GM21360 (cell line): Measurements from ENCODE around the gene GALNT18.

ENCODE experiments used
- ATAC-seq: cut with Tn5 transposase; IDR thresholded peaks from one replicate; pipeline ENCODE4 v1.9.1; 2021; ENCODE audit warnings: mild to moderate bottlenecking, moderate library complexity; ENCODE audit not compliant: unreplicated experiment

Gene GALNT18

GRCh38 chr11:11621573-11622339, at the start of gene GALNT18:
GALNT18 (minus strand) TSS chr11:11622005.
- ATAC-seq: peak; percentile 96

DNA sequence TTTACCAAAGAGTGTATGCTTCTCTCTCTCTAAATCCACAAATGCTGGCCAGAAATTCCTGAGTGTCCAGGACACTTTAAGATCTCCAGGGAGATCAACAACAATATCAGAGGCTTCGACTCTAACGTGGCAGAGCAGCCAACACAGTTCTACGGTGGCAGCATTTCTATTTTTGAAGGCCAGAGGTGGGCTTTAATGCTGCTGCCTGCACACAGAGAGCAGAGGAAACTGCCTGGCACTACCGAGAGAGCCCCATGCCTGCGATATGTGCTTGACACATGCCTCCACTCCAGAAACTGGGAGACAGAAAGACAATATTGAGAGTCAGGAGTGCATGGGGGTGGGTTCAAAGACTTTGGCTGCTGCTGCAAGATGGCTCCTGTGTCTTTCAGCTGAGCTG, 48.8 kb upstream of the GALNT18 start:
- no peak for ATAC-seq

DNA sequence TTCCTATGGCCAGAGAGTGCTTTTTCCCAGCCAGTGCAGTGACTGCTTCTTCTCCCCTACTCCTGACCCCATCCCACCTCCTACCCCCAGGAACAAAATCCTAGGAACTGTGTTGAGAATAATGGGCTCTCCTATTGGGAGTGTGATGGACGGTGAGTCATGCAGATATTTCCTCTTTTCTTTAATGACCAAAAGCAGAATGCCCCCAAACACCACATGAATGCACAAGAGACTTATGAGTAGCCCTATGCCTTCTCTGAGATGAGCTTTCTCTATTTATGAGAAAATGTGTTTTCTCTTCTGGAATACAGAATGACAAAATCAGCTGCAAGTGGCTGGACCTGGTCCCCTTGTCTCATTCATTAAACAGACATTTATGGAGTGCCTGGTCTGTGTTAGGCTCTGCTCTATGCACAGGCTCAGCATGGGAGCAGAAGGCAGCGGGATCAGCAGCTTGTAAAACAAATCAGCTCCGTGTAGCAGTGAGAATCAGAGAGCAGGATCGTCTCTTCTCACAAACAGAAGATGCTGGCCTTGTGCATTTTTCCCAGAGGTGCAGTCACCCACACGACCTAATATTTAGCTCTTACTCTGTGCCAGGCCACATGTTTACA, 47.5 kb upstream of the GALNT18 start:
- no peak for ATAC-seq

DNA sequence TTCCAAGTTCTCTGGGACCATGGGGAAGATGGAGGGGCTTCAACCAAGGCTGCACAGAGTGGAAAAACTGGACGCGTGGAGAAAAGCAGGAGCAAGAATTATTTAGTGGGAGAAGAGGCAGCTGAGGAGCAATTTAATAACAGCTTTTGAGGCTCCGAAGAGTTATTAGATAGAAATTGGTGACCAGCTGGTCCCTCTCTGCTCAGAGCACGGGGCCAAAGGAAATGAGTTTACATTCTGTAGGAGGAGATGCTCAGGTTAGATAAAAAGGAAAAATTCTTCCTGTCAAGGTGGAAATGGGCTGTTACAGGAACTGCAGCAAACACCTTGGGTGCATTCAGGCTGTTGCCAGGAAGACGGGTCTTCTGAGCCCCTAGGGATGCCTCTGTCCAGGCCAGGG, 47.0 kb upstream of the GALNT18 start:
- no peak for ATAC-seq

- ATAC-seq: no peak
These were observed 46.5 kb upstream of the GALNT18 start for GRCh38 chr11:11668274-11668673.

DNA sequence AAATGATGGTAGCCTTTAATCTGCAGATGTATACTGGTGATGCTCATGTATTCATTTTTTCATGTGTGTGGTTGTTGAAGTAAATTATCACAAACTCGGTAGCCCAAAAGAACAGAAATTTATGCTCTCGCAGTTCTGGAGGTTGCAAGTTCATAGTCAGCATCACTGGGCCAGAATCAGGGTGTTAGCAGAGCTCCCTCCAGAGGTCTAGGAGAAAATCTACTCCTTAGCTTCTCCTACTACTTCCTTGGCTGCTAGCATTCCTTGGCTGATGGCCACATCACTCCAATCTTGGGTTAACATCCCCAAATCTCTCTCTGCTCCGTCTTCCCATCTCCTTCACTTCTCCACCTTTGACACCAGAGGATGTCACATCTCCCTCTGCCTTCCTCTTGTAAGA, 45.3 kb upstream of the GALNT18 start:
- no peak for ATAC-seq

DNA sequence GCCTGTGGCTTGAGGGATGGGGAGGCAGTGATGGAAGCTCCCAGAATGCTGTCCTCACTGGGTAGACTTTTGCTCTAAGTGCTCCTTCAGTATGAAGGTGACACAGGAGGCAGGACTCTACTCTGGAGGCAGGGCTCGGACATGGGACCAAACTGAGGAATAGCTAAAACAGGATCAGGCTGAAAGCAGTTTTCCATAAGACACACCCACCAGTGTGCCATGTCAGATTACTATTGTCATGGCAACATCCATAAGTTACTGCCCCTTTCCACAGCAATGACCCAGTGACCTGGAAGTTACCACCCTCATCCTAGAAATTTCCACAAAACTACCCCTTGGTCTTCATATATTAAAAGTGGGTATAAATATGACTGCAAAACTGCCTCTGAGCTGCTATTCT, 43.6 kb upstream of the GALNT18 start:
- no peak for ATAC-seq

DNA sequence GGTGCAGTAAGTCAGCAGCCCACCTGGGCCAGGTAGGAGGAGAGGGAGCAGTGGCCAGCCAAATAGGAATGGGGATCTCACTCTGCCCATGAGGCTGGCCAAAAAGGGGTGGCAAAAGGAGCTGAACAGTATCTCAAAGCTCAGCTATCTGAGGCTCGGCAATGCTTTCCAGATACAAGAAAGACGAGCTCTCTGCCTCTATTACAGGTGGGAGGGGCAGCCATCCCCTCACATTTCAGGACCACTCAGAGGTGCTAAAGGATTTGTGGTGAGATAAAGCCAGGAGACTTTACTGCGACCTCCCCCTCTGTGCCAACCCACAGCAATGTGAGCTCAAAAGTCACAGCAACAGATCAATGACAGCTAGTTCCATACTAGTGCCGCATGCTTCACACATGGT, 42.1 kb upstream of the GALNT18 start:
- no peak for ATAC-seq

- ATAC-seq: no peak
These were observed 40.8 kb upstream of the GALNT18 start for GRCh38 chr11:11662578-11662977.

GRCh38 chr11:11661326-11662040, 39.7 kb upstream of the GALNT18 start:
- ATAC-seq: no peak

DNA sequence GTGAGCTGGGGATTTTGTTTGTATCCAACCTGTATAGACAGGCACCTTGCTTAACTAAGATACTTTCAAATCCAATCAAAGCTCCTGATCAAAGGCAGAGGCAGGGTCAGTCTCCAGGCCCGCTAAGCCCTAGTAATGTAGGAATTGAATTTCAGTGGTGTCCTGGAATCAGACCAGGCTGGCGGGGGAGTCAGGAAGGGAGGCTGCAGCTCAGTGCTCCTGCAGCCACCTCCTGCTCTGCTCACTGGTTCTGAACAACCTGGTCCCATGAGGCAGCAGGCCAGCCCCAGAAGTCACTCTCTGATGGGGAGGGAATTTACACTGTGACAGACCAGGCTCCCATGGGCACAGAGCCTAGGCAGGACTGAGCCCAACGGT, 38.5 kb upstream of the GALNT18 start:
- no peak for ATAC-seq

DNA sequence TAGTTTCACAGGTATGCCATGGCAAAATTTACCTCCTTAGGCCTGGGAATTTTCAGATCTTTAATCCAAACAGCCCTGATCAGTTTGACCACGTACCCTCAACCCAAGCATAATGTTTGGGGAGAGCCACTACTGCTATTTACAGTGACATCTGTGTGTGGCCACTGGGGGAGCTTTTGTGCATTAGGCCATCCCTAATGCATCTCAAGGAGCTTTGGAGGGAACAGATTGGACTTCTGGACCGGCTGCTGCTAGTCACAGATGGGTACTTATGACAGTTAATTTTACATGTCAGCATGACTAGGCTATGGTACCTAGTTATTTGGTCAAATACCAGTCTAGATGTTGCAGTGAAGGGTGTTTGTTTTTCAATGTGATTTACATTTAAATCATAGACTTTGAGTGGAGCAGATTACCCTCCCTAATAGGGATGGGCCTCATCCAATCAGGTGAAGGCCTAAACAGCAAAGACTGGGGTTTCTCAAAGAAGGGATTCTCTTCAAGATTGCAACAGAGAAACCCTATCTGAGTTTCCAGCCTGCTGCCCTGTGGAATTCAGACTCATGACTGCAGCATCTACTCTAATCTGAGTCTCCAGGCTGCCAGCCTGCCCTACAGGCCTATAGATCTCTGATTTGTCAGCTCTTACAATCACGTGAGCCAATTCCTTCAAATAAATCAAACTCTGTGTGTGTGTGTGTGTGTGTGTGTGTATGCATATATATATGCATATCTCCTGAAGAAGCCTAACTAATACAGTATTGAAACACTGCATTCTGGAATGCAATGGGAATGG, 38.0 kb upstream of the GALNT18 start:
- no peak for ATAC-seq

- ATAC-seq: no peak
These were observed 35.6 kb upstream of the GALNT18 start for GRCh38 chr11:11657218-11657955.

GRCh38 chr11:11641581-11641980, 19.8 kb upstream of the GALNT18 start:
- no peak for ATAC-seq

- ATAC-seq: no peak
These were observed 19.2 kb upstream of the GALNT18 start for GRCh38 chr11:11640996-11641395.

DNA sequence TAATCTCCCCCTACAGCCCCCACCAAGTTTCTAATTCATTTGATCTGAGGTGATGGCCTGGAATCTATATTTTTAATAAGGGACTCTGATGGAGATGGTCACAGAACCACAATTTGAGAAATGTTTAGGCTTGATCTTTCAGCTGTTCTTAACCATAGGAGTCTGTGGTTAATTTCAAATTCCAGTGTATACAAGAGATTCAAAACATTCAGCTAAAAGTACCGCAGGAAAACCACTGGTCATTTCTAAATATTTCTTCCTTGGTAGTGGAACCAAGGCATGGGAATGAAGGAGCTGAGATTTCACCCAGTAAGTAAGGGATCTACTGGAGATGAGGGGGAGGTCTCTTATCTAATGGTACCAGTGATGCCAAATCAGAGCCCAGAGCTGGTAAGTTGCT, 18.3 kb upstream of the GALNT18 start:
- no peak for ATAC-seq

- ATAC-seq: no peak
These were observed 14.9 kb upstream of the GALNT18 start for GRCh38 chr11:11636671-11637070.

GRCh38 chr11:11635443-11635842, 13.6 kb upstream of the GALNT18 start:
- ATAC-seq: no peak

DNA sequence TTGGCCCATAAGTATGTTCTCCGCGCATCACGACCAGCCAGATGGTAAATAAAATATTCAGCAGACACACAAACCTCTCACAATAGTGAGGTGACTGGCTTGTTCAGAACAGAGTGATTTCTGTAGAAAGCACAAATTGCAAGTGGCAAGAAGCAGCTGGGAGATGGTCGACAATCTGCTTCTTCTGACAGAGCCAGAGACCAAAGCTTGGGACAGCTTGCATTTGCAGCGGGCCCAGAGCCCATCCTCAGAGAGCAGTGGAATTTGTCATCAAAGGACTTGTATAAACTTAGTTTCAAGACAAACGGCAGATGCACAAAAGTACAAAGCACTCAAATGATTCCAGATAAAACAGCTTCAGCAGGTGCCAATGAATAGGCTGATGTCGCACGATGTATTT, 7.6 kb upstream of the GALNT18 start:
- no peak for ATAC-seq

- no peak for ATAC-seq
These were observed 6.8 kb upstream of the GALNT18 start for GRCh38 chr11:11628651-11629050.

DNA sequence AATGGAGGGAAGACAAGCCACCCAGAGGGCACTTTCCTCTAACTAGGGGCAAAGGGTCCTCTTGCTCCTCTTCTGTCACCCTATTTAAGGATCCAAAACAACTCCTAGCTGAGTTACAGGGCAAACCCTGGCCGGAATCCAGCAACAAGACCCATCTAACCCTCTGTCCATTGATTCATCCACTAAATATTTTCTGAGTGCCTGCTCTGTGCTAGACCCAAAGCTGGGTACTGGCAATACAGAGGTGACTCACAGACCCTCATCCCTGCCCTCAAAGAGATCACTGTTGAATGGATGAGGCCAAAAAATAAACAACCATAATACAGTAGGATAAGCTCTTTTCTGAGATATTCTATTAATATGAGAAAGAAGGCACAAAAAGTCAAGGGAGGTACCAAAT, 4.3 kb upstream of the GALNT18 start:
- no peak for ATAC-seq
